Measurements from ENCODE around the gene STIMATE. TPM values are rescaled to one million over a fixed set of nuclear protein-coding genes. Genes with fewer than 3 reads are reported as not detected.

STIMATE gene
- total and polyA plus RNA-seq, 10 of the 15 experiments (the other 5 are each of a cell fraction or from before 2014, with no cell fraction given), result 0.24 to 24.1 (median 15.4) TPM

DNA sequence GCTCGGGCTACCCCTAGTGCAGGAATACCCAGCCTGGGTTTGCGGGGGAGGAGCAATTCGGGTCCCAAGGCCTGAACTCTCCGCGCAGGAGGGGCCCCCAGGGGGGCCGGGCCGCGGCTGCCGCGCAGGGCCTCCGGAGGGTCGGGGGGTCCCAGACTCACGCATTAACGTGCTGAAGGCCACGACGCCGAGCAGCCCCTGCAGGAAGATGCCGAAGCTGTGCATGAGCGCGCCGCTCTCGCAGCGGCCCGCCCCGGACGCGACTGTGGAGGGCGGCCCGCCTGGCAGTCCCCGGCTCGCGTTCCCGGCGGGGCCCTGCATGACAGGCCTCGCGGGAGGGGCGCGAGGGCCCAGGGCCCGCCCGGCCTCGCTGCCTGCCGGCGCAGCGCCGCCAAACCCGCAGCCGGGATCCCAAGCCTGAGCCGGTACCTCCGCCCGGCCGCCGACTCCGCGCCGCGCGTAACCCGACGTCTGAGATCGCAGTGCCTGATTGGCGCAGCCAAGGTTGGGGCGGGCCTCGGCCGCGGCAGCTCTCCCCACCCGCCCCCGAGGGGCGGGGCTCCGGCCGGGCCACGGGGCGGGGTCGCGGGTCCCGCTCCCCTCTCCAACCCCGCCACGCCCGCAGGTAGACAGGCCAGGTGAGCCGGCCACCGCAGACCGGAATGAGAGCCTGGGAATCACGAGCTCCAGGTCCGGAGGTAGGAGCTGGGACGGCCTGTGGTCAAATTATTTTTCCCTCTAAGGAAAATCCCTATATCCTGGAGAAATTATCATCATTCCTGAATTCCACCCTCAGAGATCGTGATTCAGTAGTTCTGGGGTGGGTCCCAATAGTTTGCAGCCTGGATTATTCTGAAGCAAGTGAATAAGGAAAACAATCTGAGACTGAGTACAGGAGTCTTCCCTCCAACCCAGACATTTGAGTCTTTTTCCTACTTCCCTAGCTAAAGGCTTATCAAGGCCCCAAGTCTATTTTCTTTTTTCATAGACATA is at the start of gene STIMATE (continued):
- TF ChIP-seq USF2 (IDR thresholded peaks at IDR 0.05; ENCODE audit: borderline replicate concordance, low read depth, low read length) (no peak), MEF2A (IDR thresholded peaks at IDR 0.05; ENCODE audit: insufficient read depth, low read depth, low read length) (no peak), LARP7 (IDR thresholded peaks at IDR 0.05) (peak; percentile 96), FOXM1 (IDR thresholded peaks at IDR 0.05; ENCODE audit: low read depth, low read length) (no peak), ZNF274 (IDR thresholded peaks at IDR 0.05; ENCODE audit: insufficient read depth, insufficient read length) (no peak), MXI1 (IDR thresholded peaks at IDR 0.05; ENCODE audit: low read depth, low read length) (no peak), POU2F2 (IDR thresholded peaks at IDR 0.05; ENCODE audit: borderline replicate concordance, low read depth, low read length) (no peak), HCFC1 (IDR thresholded peaks at IDR 0.05; ENCODE audit: low read length) (no peak), SMC3 (IDR thresholded peaks at IDR 0.05; ENCODE audit: borderline replicate concordance, low read length) (no peak), RAD51 (IDR thresholded peaks at IDR 0.05) (no peak), SUZ12 (IDR thresholded peaks at IDR 0.05; ENCODE audit: unreplicated experiment) (no peak), DPF2 (IDR thresholded peaks at IDR 0.05) (peak; percentile 66; the same call in 1 of the 2 replicates), ZZZ3 (IDR thresholded peaks at IDR 0.05; ENCODE audit: control insufficient read depth, insufficient read length, low read depth) (no peak), NFYA (IDR thresholded peaks at IDR 0.05; ENCODE audit: borderline replicate concordance, low read depth, low read length) (no peak), TARDBP (IDR thresholded peaks at IDR 0.05; ENCODE audit: borderline replicate concordance) (0 out of 2 replicates have a peak, but pooled peaks have one; percentile 15)
- TF ChIP-seq, protein P1, sequence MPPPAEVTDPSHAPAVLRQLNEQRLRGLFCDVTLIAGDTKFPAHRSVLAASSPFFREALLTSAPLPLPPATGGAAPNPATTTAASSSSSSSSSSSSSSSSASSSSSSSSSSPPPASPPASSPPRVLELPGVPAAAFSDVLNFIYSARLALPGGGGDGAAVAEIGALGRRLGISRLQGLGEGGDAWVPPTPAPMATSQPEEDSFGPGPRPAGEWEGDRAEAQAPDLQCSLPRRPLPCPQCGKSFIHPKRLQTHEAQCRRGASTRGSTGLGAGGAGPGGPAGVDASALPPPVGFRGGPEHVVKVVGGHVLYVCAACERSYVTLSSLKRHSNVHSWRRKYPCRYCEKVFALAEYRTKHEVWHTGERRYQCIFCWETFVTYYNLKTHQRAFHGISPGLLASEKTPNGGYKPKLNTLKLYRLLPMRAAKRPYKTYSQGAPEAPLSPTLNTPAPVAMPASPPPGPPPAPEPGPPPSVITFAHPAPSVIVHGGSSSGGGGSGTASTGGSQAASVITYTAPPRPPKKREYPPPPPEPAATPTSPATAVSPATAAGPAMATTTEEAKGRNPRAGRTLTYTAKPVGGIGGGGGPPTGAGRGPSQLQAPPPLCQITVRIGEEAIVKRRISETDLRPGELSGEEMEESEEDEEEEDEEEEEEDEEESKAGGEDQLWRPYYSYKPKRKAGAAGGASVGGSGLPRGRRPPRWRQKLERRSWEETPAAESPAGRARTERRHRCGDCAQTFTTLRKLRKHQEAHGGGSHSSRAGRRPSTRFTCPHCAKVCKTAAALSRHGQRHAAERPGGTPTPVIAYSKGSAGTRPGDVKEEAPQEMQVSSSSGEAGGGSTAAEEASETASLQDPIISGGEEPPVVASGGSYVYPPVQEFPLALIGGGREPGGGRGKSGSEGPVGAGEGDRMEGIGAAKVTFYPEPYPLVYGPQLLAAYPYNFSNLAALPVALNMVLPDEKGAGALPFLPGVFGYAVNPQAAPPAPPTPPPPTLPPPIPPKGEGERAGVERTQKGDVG (CRISPR knock-in tag; IDR thresholded peaks at IDR 0.05), result no peak
- TF ChIP-seq, protein P2, sequence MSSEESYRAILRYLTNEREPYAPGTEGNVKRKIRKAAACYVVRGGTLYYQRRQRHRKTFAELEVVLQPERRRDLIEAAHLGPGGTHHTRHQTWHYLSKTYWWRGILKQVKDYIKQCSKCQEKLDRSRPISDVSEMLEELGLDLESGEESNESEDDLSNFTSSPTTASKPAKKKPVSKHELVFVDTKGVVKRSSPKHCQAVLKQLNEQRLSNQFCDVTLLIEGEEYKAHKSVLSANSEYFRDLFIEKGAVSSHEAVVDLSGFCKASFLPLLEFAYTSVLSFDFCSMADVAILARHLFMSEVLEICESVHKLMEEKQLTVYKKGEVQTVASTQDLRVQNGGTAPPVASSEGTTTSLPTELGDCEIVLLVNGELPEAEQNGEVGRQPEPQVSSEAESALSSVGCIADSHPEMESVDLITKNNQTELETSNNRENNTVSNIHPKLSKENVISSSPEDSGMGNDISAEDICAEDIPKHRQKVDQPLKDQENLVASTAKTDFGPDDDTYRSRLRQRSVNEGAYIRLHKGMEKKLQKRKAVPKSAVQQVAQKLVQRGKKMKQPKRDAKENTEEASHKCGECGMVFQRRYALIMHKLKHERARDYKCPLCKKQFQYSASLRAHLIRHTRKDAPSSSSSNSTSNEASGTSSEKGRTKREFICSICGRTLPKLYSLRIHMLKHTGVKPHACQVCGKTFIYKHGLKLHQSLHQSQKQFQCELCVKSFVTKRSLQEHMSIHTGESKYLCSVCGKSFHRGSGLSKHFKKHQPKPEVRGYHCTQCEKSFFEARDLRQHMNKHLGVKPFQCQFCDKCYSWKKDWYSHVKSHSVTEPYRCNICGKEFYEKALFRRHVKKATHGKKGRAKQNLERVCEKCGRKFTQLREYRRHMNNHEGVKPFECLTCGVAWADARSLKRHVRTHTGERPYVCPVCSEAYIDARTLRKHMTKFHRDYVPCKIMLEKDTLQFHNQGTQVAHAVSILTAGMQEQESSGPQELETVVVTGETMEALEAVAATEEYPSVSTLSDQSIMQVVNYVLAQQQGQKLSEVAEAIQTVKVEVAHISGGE (CRISPR knock-in tag; IDR thresholded peaks at IDR 0.05), result no peak
- TF ChIP-seq, protein P3, sequence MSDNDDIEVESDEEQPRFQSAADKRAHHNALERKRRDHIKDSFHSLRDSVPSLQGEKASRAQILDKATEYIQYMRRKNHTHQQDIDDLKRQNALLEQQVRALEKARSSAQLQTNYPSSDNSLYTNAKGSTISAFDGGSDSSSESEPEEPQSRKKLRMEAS (IDR thresholded peaks at IDR 0.05; ENCODE audit: low read depth, low read length), result no peak
- TF ChIP-seq, protein P4, sequence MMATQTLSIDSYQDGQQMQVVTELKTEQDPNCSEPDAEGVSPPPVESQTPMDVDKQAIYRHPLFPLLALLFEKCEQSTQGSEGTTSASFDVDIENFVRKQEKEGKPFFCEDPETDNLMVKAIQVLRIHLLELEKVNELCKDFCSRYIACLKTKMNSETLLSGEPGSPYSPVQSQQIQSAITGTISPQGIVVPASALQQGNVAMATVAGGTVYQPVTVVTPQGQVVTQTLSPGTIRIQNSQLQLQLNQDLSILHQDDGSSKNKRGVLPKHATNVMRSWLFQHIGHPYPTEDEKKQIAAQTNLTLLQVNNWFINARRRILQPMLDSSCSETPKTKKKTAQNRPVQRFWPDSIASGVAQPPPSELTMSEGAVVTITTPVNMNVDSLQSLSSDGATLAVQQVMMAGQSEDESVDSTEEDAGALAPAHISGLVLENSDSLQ (IDR thresholded peaks at IDR 0.05), result no peak

All from GM12878 (cell line).